WTC11 (cell line): ENCODE results near the gene TUBA3D.
"Not testable (repeated sequence)": the region's sequence is repeated elsewhere in the genome, so short reads cannot be mapped to it uniquely, and the experiment has no call there.

Source experiments
- CREB1 ChIP-seq: sonication (generic); formaldehyde crosslinking; IDR thresholded peaks from 2 replicates; pipeline ENCODE4 v1.8.0; 2023; ENCODE audit warnings: mild to moderate bottlenecking, missing genetic modification reagents
- NFE2L1 ChIP-seq: sonication (generic); formaldehyde crosslinking; IDR thresholded peaks from 2 replicates; pipeline ENCODE4 v1.8.1; 2023; ENCODE audit warnings: missing genetic modification reagents
- NFYB ChIP-seq: sonication (generic); formaldehyde crosslinking; conservative IDR thresholded peaks from 2 replicates; pipeline ENCODE4 v1.8.0; 2022; ENCODE audit warnings: low read depth, missing genetic modification reagents
- NR2C2 ChIP-seq: sonication (generic); formaldehyde crosslinking; IDR thresholded peaks from 2 replicates; pipeline ENCODE4 v1.8.0; 2022; ENCODE audit warnings: mild to moderate bottlenecking, missing genetic modification reagents
- SP1 ChIP-seq: sonication (generic); formaldehyde crosslinking; conservative IDR thresholded peaks from 2 replicates; pipeline ENCODE4 v1.8.1; 2022; ENCODE audit warnings: missing genetic modification reagents
- TF ChIP-seq, protein P1 (sequence below): fragments of 200-600 bp; IDR thresholded peaks from 2 replicates; pipeline ENCODE4 v1.8.0; 2022; ENCODE audit warnings: antibody characterized with exemption
- TF ChIP-seq, protein P2 (sequence below): sonication (generic); formaldehyde crosslinking; IDR thresholded peaks from 2 replicates; pipeline ENCODE4 v1.8.1; 2023; ENCODE audit warnings: mild to moderate bottlenecking, missing genetic modification reagents, moderate library complexity
- TF ChIP-seq, protein P3 (sequence below): sonication (generic); formaldehyde crosslinking; IDR thresholded peaks from 2 replicates; pipeline ENCODE4 v1.8.0; 2022; ENCODE audit warnings: mild to moderate bottlenecking, missing genetic modification reagents
- TF ChIP-seq, protein P4 (sequence below): sonication (generic); formaldehyde crosslinking; IDR thresholded peaks from 2 replicates; pipeline ENCODE4 v1.8.1; 2022; ENCODE audit warnings: low read depth, mild to moderate bottlenecking, moderate library complexity, missing genetic modification reagents, borderline replicate concordance

DNA sequence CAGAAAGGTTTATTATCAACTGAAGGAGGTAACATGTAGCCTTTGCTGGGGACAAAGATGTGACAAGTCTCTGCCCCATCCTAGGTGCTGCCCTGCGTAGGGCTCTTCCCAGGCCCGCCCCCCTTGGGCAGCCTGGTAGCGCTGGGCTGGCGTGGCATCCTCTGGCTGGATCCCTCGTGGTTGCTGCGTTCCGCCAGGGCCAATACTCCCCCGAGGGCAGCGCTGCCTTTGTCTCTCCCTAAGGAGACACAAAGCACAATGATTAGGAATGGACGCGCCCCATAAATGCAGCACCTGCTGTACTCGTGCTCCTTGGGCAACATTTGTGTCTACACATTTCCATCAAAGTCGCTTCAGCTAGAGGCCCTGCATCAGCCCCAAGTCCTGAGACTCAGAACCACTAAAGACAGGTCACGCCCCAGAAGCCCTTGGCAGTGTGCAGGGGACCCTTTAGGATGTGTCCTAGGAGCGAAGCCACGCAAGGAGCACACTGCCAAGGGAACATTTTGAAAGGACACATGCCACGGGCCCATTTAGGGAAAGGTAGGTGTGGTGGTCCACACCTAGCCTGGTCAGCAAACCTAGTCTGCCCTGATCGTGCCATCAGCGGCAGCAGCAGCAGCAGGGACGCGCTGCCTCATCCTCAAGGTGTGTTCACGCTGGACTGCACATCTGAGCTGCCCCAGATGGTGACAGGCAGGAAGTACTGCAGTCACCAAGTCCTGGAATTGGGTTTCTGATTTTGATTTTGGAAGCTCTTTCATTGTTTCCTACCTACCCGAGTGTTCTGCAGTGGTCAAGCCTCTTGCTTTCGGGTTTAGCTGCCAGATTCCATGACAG is 8.3 kb downstream of the TUBA3D start:
- TF ChIP-seq, protein P1, sequence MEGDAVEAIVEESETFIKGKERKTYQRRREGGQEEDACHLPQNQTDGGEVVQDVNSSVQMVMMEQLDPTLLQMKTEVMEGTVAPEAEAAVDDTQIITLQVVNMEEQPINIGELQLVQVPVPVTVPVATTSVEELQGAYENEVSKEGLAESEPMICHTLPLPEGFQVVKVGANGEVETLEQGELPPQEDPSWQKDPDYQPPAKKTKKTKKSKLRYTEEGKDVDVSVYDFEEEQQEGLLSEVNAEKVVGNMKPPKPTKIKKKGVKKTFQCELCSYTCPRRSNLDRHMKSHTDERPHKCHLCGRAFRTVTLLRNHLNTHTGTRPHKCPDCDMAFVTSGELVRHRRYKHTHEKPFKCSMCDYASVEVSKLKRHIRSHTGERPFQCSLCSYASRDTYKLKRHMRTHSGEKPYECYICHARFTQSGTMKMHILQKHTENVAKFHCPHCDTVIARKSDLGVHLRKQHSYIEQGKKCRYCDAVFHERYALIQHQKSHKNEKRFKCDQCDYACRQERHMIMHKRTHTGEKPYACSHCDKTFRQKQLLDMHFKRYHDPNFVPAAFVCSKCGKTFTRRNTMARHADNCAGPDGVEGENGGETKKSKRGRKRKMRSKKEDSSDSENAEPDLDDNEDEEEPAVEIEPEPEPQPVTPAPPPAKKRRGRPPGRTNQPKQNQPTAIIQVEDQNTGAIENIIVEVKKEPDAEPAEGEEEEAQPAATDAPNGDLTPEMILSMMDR, result not testable (repeated sequence)
- TF ChIP-seq NFE2L1 (CRISPR knock-in tag); NR2C2 (CRISPR knock-in tag); SP1; CREB1 (CRISPR knock-in tag); NFYB (CRISPR knock-in tag): not testable (repeated sequence)
- TF ChIP-seq, protein P2, sequence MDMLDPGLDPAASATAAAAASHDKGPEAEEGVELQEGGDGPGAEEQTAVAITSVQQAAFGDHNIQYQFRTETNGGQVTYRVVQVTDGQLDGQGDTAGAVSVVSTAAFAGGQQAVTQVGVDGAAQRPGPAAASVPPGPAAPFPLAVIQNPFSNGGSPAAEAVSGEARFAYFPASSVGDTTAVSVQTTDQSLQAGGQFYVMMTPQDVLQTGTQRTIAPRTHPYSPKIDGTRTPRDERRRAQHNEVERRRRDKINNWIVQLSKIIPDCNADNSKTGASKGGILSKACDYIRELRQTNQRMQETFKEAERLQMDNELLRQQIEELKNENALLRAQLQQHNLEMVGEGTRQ (CRISPR knock-in tag), result not testable (repeated sequence)
- TF ChIP-seq, protein P3, sequence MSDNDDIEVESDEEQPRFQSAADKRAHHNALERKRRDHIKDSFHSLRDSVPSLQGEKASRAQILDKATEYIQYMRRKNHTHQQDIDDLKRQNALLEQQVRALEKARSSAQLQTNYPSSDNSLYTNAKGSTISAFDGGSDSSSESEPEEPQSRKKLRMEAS (CRISPR knock-in tag), result not testable (repeated sequence)
- TF ChIP-seq, protein P4, sequence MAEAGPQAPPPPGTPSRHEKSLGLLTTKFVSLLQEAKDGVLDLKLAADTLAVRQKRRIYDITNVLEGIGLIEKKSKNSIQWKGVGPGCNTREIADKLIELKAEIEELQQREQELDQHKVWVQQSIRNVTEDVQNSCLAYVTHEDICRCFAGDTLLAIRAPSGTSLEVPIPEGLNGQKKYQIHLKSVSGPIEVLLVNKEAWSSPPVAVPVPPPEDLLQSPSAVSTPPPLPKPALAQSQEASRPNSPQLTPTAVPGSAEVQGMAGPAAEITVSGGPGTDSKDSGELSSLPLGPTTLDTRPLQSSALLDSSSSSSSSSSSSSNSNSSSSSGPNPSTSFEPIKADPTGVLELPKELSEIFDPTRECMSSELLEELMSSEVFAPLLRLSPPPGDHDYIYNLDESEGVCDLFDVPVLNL (CRISPR knock-in tag), result not testable (repeated sequence)
